Umbilical cord (tissue), 2 donors: ENCODE data around the gene IGF2BP1. TPM values are rescaled to one million over a fixed set of nuclear protein-coding genes. Genes with fewer than 3 reads are reported as not detected.

Source experiments
- DNase-seq: peaks from one replicate; pipeline ENCODE4 v3.0.0-alpha.2; 2015; ENCODE audit warnings: low spot score
- total RNA-seq: library from RNA; depleted of rRNA; stranded (reverse); fragments of >200 nt; gene quantifications from one replicate; pipeline ENCODE4 v1.2.3, GENCODE V29; 2014; ENCODE audit warnings: low replicate concordance; ENCODE audit not compliant: insufficient read depth

Gene IGF2BP1
- total RNA-seq = 9.4 TPM

- peak; percentile 81 for DNase-seq
These were observed at the start of gene IGF2BP1 for GRCh38 chr17:48997103-48997826. Gene IGF2BP1, plus strand, starts transcription at chr17:48997385. Its CDS starts 361 bp downstream, at chr17:48997746.

DNA sequence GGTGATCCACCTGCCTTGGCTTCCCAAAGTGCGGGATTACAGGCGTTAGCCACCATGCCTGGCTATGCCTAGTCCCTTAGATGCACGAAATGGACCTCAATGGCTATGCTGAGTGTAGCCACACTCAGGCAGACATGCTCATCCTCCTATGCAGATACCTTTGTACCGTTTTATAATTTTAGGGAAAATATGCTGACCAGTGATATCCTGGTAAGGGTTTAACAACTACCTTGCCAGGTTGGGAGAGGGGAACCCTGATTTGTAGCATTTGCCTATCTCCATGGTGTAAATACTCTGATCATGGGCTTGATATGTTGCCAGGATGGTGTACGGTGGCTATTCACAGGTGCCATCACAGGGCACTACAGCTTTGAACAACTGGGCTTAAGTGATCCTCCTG lies 45.6 kb upstream of the IGF2BP1 start:
- no peak for DNase-seq

GRCh38 chr17:48952904-48953303 lies 44.3 kb upstream of the IGF2BP1 start:
- DNase-seq = no peak

GRCh38 chr17:48954300-48954755 lies 42.9 kb upstream of the IGF2BP1 start:
- DNase-seq = peak; percentile 38

DNA sequence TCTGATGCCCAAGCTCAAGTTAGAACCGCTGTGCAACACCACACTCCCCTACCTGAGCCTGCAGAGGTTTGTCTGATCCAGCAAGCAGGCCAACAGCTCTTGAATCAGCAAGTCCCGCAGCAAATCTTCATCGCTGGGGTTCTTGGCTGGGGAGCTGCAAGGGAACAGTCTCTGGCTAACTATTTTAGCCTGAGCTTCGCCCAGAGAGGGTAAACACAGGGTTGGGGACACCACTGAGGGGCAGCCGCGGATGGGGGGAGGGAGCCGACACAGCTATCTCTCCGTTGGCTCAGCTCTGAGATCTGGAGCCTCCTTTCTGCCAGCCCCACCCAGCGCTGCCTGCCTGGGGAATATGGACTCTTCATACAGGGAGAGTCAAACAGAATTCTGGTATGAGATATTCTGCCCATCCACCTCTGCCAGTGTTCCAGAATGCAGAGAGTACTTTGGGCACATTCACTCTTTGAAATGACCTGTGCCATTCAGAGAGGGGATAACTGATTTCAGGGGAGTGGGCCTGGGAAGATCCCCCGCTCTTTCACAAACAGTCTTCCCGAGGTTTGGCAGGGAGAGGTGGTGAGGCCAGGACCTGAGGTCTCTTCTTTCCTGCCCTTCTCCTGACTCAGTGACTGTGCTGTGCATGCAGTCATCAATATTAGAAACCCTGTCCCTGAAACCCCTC lies 36.2 kb upstream of the IGF2BP1 start:
- peak; percentile 75 for DNase-seq

DNA sequence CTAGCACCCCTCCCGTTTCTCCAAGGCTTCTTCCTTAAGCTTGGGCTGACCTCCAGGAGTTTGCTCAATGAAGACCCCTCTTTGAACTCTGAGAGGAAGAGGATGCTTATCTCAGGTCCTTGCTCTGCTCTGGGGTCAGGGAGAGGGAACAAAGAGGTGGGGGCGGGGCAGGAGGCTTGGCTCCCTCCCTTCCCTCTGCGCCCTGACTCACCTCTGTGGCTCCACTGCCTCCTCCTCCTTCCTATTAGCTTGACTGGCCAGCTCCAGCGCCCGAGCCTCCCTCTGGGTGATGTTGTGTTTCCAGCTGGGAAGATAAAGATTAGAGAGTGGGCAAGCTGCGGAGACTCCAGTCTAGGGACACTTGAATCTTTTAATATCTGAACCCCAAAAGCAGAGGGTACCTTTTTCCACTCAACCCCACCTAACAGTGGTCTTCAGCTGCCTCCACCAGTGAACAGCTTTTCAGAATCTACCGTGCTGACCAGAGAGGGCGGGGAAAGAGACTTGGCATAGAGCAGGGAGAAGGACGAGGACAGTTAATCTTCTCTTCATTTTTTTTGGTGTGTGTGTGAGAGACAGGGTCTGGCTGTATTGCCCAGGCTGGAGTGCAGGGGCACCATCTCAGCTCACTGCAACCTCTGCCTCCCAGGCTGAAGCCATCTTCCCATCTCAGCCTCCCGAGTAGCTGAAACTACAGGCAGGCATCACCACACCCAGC lies 35.5 kb upstream of the IGF2BP1 start:
- peak; percentile 79 for DNase-seq

GRCh38 chr17:48970224-48970623 lies 27.0 kb upstream of the IGF2BP1 start:
- peak; percentile 75 for DNase-seq

DNA sequence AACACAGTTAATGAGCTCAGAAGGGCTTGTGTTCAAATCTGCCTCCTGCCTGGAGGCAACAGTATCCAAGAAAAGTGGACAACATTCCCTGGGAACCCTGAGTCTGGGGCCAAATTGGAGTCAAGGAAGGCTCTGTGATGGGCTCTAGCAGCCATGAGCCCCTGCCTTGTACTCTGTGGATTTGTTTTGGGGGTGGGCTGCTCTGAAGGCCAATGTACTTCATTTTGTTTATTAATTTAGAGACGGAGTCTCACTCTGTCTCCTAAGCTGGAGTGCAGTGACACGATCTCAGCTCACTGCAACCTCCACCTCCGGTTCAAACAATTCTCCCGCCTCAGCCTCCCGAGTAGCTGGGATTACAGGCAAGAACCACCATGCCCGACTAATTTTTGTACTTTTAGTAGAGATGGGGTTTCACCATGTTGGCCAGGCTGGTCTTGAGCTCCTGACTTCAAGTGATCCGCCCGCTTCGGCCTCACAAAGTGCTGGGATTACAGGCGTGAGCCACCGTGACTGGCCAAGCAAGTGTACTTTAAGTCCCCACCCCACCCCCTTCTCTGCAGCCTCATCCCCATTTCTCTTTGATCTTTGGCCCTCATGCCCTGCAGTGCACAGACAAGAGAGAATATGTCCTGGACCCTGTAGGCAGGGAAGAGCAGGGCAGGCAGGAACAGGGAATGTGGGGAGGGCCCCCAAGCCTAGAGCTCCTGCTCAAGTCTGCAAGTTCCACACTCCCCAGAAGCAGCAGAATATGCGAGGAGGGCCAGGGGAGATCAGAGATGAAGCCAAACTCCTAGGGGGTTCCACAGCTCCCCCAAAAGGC lies 26.1 kb upstream of the IGF2BP1 start:
- peak; percentile 77 for DNase-seq

- no peak for DNase-seq
These were observed 24.5 kb upstream of the IGF2BP1 start for GRCh38 chr17:48972749-48973097.

DNA sequence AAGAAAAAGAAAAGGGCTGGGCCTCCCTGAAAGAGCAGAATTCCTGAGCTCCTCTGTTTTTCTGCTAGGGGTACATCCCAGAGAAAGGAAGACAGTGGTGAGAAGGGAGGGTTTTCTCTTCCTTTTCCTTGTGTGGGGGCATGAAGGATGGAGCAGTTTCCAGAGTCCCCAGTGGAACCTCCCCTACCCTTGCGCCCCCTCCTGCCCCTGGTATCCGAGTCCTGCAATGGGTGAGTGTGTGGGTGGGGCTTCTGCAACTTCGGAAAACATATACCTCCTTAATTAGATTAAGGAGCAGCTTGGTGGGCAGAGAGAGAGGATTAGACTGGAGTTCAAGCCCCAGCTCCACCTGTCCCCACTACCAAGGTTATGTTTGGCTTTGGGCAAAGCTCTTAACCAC lies 23.4 kb upstream of the IGF2BP1 start:
- DNase-seq = no peak

DNA sequence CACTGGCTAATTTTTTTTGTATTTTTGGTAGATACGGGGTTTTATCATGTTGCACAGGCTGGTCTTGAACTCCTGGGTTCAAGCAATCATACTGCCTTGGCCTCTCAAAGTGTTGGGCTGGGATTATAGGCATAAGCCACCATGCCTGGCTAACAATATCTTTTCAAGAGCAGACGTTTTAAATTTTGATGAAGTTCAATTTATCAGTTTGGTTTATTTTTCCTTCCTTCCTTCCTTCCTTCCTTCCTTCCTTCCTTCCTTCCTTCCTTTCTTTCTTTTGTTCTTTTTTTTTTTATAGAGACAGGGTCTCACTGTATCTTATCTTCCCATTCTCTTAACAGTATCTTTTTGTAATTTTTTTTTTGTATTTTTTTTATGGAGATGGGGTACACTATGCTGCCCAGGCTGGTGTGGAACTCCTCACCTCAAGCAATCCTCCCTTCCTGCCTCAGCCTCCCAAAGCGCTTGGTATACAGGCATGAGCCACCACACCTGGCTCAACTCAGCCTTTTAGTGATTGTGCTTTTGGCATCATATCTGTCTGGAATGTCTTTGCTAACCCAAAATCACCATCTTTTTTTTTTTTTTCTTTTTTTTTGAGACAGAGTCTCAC lies 15.2 kb upstream of the IGF2BP1 start:
- DNase-seq = no peak

DNA sequence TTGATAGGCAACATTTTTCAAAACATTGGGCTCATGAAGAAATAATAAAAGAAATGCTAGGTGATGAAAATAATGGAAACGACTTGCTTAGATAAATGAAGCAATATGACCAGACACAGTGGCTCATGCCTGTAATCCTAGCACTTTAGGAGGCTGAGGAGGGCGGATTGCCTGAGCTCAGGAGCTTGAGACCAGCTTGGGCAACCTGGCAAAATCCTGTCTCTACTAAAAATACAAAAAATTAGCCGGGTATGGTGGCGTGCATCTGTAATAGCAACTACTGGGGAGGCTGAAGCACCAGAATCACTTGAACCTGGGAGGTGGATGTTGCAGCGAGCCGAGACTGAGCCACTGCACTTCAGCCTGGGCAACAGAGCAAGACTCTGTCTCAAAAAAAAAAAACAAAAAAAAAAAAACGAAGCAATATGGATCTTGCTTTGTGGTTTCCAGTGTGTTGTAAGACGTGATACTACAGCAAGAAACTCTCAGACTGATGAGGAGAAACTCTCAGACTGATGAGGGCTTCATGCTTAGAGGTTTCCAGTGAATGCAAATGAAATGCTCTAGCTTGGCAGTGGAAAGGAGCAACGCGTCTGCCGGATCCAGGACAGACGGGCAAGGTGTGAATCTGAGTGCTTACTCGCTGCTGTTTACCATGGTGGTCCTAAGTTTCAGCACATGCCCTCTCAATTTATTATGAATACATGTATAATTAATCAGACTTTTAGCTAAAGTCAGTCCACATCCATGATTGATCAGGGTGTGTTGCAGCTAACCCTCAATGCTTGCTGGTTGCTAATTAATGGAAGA lies 11.5 kb upstream of the IGF2BP1 start:
- DNase-seq = no peak

DNA sequence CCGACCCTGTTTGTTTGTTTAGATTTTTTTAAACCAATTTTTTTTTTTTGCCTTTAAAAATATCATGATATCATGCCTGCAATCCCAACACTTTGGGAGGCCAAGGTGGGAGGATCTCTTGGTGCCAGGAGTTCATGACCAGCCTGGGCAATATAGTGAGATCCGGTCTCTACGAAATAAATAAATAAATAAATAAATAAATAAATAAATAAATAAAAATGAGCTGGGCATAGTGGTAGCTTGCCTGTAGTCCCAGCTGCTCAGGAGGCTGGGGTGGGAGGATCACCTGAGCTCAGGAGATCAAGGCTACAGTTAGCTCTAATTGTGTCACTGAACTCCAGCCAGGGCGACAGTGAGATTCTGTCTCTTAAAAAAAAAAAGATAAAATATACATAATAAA lies 8.1 kb upstream of the IGF2BP1 start:
- DNase-seq = no peak

DNA sequence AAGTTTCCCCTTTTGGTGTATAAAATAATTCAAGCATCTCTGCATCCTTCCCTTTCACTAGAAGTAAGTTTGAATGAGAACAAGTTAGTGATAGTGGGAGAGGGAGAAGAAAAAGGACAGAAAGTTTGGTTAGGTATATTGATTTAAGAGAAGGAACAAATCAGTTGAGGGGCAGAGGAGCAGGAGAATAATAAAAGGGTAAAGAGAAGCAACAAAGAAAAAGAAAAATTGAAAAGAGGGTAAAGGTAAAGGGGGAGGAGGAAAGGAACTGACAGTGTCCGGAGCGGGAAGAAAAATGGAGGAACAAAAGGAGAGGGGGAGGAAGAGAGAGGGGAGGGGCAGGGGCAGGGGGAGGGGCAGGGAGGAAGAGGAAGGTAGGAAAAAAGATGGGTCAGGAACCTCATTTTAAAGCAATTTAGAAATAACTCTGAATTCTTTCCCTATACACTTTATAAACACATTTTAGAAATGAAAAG lies 6.3 kb upstream of the IGF2BP1 start:
- no peak for DNase-seq

DNA sequence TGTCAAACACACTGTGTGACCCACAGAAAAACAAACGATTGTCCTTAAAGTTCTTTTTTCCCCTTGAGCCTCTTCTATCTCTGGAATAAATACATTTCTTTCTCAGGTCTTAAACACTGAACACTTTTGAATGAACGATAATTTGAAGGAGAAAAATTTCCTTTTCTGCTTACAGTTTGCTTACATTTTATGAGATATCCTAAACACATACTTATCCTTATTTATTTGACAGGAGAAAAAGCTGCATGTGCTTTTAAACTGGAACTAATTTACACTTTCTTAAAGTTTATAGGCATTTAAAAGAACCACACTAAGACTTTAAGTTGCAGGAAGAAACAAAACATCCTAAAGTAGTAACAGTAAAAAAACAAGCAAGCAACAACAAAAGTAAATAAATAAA lies 4.7 kb upstream of the IGF2BP1 start:
- DNase-seq = no peak

DNA sequence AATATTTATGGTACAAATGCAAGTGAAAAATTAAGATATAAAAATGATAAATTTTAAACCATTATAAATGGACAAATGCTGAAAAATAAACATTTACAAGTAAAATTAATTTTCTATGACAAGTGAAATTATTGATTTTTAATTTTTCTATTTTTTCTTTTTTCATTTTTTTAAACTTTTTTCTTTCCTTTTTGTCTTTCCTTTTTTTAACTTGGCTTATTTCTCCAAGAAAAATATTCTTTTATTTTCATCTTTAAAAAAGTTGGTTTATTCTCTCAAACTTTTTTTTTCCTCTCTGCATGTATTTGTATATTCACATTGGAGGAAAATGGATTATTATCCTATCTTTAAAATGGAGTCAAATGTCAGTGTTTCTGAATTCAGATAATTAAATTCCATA lies 3.9 kb upstream of the IGF2BP1 start:
- DNase-seq = no peak

DNA sequence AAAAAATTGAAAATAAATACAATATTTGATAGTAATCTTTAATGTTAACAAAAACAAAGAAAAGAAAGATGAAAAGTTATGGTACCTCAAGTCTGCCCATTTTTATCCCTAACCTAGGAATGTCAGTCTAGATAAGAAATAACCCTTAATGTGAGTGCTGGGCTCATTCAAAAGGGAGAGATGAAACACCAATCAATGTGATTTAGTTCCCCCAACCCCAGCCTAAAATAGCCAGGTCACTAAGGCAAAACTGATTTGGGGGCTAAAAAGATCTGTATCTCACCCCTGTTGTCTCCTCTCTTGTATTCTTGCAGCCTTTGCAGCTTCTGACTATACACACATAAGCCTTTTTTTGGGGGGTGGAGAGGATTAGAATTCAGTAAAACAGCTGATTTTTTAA lies 3.2 kb upstream of the IGF2BP1 start:
- no peak for DNase-seq

GRCh38 chr17:48994549-48995303 lies 2.5 kb upstream of the IGF2BP1 start:
- no peak for DNase-seq

DNA sequence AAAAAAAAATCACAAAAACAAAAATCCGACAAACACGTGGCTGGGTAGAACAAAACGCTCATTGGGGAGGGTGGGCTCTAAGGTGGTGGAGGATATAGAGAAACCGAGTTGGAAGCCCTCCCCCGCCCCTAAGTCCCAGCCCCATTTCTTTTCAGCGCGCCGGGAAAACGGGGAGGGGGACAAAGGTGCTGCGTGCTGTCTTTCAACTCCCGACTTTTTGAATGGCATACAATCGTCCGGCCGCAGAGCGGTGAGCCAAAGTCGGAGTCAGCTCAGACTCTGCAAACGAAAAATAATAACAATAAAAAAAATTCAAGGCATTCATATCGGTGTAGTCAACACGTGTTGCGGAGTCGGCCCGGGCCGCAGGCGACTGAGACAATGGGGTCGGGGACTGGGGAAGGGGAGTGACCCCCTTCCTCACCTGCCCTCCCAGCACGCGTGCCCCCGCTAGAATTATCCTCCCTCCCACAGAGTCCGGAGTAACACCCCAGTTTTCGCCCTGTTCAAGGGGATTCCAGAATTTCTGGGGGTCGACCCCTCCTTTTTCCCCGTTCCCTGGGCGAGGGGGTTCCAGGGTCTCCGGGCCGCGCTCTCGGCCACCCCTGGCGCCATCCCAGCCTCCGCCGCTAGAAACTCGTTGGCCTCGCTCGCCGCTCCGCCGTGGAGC lies 1.7 kb upstream of the IGF2BP1 start:
- DNase-seq = no peak
